GM19240 (cell line): ENCODE data around the gene ACR.
"Not testable (repeated sequence)": the region's sequence is repeated elsewhere in the genome, so short reads cannot be mapped to it uniquely, and the experiment has no call there.

Experiments used
- DNase-seq: peaks from one replicate; pipeline ENCODE4 v3.0.0; 2011; ENCODE audit warnings: low spot score; ENCODE audit not compliant: insufficient read length

The ACR gene

GRCh38 chr22:50777631-50778030 lies 39.6 kb downstream of the ACR start:
- not testable (repeated sequence) for DNase-seq

GRCh38 chr22:50780244-50780643 lies 42.2 kb downstream of the ACR start:
- DNase-seq: not testable (repeated sequence)

- not testable (repeated sequence) for DNase-seq
Measured at GRCh38 chr22:50782253-50782652, 44.2 kb downstream of the ACR start.

- DNase-seq: peak; percentile 82
Measured at GRCh38 chr22:50783033-50783879, 45.3 kb downstream of the ACR start, which contains the start of gene RABL2B. TSS of gene RABL2B (minus strand) at chr22:50783636. CDS start at chr22:50782294, 1,342 bp downstream.

GRCh38 chr22:50783880-50784276 lies 45.9 kb downstream of the ACR start:
- DNase-seq: not testable (repeated sequence)

GRCh38 chr22:50785289-50785688 lies 47.3 kb downstream of the ACR start:
- DNase-seq: not testable (repeated sequence)

- not testable (repeated sequence) for DNase-seq
Measured at GRCh38 chr22:50786936-50787335, 48.9 kb downstream of the ACR start.
